ENCODE results near the gene OTOL1. TPM values are rescaled to one million over a fixed set of nuclear protein-coding genes. Genes with fewer than 3 reads are reported as not detected.
"Not testable (repeated sequence)": the region's sequence is repeated elsewhere in the genome, so short reads cannot be mapped to it uniquely, and the experiment has no call there.

The OTOL1 gene
- total and polyA plus RNA-seq, 2 donors (not counting 3 experiments of a cell fraction or from before 2014, with no cell fraction given): not detected

- POLR2A ChIA-PET: no interaction called here
- H3K79me2 ChIP-seq (ENCODE audit: control insufficient read depth, insufficient read depth, low read length): no peaks in the 10 kb centered on the region
- H3K27ac ChIP-seq (ENCODE audit: insufficient read depth, low read depth, low read length): no peak overlapping the region
- H3K4me3 ChIP-seq (replicated peaks in 1 of 3; ENCODE audit: insufficient read depth in 1 of 3, low read depth in 1 of 3, low read length in 3 of 3): no peak overlapping the region
- DNase-seq (ENCODE audit: low read depth, low spot score): no peak
- TF ChIP-seq POLR2AphosphoS5 (IDR thresholded peaks at IDR 0.05; ENCODE audit: insufficient read depth, low read depth, low read length) (no peak), MYC (IDR thresholded peaks at IDR 0.05; ENCODE audit: low read depth, low read length) (no peak), POLR2A (IDR thresholded peaks at IDR 0.05; ENCODE audit: low read depth, low read length) (no peak), GATA2 (IDR thresholded peaks at IDR 0.05; ENCODE audit: insufficient read depth, insufficient read length, low read depth, low read length) (no peak), JUN (IDR thresholded peaks at IDR 0.05; ENCODE audit: borderline replicate concordance, insufficient read depth, insufficient read length, low read depth) (no peak), EZH2 (IDR thresholded peaks at IDR 0.05; ENCODE audit: borderline replicate concordance, low read depth, low read length, severe bottlenecking) (no peak), CTCF (IDR thresholded peaks at IDR 0.05; ENCODE audit: extremely low read depth in 1 of 2, insufficient read depth in 1 of 2, low read depth in 1 of 2, low read length in 2 of 2) (no peak), FOS (IDR thresholded peaks at IDR 0.05; ENCODE audit: borderline replicate concordance, insufficient read depth, low read length) (no peak), MAX (IDR thresholded peaks at IDR 0.05; ENCODE audit: insufficient read depth, insufficient read length) (no peak)
- no peaks in the 10 kb centered on the region for H3K4me1 ChIP-seq (ENCODE audit: control insufficient read depth, extremely low read depth, insufficient read depth, low read length)
- intact Hi-C loops (cut with micrococcal nuclease): no loop called here
- H3K9me1 ChIP-seq (replicated peaks; ENCODE audit: control insufficient read depth, extremely low read depth, insufficient read depth, low read length): no peaks in the 10 kb centered on the region
- no peak for FAIRE-seq
- H2AFZ ChIP-seq (ENCODE audit: low read depth, low read length): no peak overlapping the region
- no peak overlapping the region for H3K9ac ChIP-seq (replicated peaks; ENCODE audit: extremely low read depth, insufficient read depth, low read length)
- H3K27me3 ChIP-seq (ENCODE audit: control insufficient read depth in 2 of 2, insufficient read depth in 2 of 2, low read length in 2 of 2): no peaks in the 10 kb centered on the region
- H4K20me1 ChIP-seq (replicated peaks; ENCODE audit: control insufficient read depth, extremely low read depth, insufficient read depth, low read length): no peaks in the 10 kb centered on the region
- dilution Hi-C loops (cut with MboI; ENCODE audit: extremely low pct_ligation_motif_present, low sequenced_read_pairs): no loop called here
- no peaks in the 10 kb centered on the region for H3K36me3 ChIP-seq (ENCODE audit: control insufficient read depth in 2 of 2, extremely low read depth in 1 of 2, insufficient read depth in 2 of 2, low read length in 2 of 2)
- H3K4me2 ChIP-seq (ENCODE audit: insufficient read depth, low read length): no peak overlapping the region
- no peaks in the 10 kb centered on the region for H3K9me3 ChIP-seq (replicated peaks; ENCODE audit: control insufficient read depth, insufficient read depth, low read length)
- CTCF ChIA-PET: no interaction called here
- no TSS peak for BruUV-seq (replicated peaks)
These were observed 7.2 kb upstream of the OTOL1 start for GRCh38 chr3:161489395-161489794.

- BruUV-seq (replicated peaks); POLR2A ChIA-PET; H3K9ac ChIP-seq (replicated peaks; ENCODE audit: extremely low read depth, insufficient read depth, low read length); H4K20me1 ChIP-seq (replicated peaks; ENCODE audit: control insufficient read depth, extremely low read depth, insufficient read depth, low read length); DNase-seq (ENCODE audit: low read depth, low spot score); H3K9me1 ChIP-seq (replicated peaks; ENCODE audit: control insufficient read depth, extremely low read depth, insufficient read depth, low read length); H3K27me3 ChIP-seq (ENCODE audit: control insufficient read depth in 2 of 2, insufficient read depth in 2 of 2, low read length in 2 of 2); H3K36me3 ChIP-seq (ENCODE audit: control insufficient read depth in 2 of 2, extremely low read depth in 1 of 2, insufficient read depth in 2 of 2, low read length in 2 of 2); H3K4me1 ChIP-seq (ENCODE audit: control insufficient read depth, extremely low read depth, insufficient read depth, low read length); FAIRE-seq; H3K79me2 ChIP-seq (ENCODE audit: control insufficient read depth, insufficient read depth, low read length); CTCF ChIA-PET; dilution Hi-C loops (cut with MboI; ENCODE audit: extremely low pct_ligation_motif_present, low sequenced_read_pairs); H3K4me3 ChIP-seq (replicated peaks in 1 of 3; ENCODE audit: insufficient read depth in 1 of 3, low read depth in 1 of 3, low read length in 3 of 3); intact Hi-C loops (cut with micrococcal nuclease); H3K4me2 ChIP-seq (ENCODE audit: insufficient read depth, low read length); H2AFZ ChIP-seq (ENCODE audit: low read depth, low read length); H3K9me3 ChIP-seq (replicated peaks; ENCODE audit: control insufficient read depth, insufficient read depth, low read length); H3K27ac ChIP-seq (ENCODE audit: insufficient read depth, low read depth, low read length): not testable (repeated sequence)
These were observed 5.8 kb upstream of the OTOL1 start for GRCh38 chr3:161490845-161491244.

Data from endothelial cell of umbilical vein (primary cell).